Central memory CD4-positive, alpha-beta T cell (primary cell): ENCODE measurements around the gene CSTF2T.

ENCODE experiments used
- DNase-seq: peaks from one replicate; pipeline ENCODE4 v3.0.0; 2022
- total RNA-seq, 3 experiments: gene quantifications; one replicate each; lab custom pipeline; 2026; lab: John Stamatoyannopoulos, UW

Gene CSTF2T, protein sequence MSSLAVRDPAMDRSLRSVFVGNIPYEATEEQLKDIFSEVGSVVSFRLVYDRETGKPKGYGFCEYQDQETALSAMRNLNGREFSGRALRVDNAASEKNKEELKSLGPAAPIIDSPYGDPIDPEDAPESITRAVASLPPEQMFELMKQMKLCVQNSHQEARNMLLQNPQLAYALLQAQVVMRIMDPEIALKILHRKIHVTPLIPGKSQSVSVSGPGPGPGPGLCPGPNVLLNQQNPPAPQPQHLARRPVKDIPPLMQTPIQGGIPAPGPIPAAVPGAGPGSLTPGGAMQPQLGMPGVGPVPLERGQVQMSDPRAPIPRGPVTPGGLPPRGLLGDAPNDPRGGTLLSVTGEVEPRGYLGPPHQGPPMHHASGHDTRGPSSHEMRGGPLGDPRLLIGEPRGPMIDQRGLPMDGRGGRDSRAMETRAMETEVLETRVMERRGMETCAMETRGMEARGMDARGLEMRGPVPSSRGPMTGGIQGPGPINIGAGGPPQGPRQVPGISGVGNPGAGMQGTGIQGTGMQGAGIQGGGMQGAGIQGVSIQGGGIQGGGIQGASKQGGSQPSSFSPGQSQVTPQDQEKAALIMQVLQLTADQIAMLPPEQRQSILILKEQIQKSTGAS
- total RNA-seq: 47.5 to 82.0 (median 78.0) reads per million in 3 experiments

- DNase-seq: peak; percentile 93
Measured at GRCh38 chr10:51699475-51700227, at the start of gene CSTF2T. Gene CSTF2T, minus strand, starts transcription at chr10:51699595. Its CDS starts 46 bp downstream, at chr10:51699549.

DNA sequence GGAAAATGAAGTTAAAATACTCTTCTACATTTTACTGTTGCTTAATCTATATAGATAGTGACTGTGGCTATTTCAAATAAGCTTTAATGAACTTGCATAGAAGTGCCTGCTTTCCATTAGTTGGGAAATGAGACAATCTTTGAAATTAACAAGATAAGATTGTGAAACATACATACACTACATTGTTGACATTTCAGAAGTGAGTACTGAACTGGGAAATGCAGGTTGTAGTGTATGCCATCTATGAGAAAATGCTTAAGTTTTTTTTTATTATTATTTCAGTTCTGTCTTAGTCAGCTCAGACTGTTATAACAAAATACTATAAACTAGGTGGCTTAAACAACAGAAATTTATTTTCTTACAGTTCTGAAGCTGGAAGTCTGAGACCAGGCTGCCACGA, 49.6 kb upstream of the CSTF2T start:
- DNase-seq: no peak

- DNase-seq: no peak
Measured at GRCh38 chr10:51747216-51747615, 47.8 kb upstream of the CSTF2T start.

DNA sequence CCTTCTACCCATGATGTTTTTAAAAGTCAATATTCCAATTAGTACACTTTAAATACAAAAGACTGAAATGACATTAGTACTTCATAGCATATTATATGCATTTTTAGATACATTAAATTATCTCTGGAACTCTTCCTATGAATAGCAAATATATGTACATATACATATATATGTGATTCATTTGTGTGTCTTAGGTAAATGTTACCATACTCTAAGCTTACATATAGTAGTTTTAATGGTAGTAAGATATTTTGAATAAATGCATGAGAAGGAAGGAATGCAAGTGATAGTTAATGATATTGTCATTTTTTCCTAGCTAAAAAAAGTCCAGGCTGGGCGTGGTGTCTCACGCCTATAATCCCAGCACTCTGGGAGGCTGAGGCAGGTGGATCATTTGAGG, 46.0 kb upstream of the CSTF2T start:
- no peak for DNase-seq

DNA sequence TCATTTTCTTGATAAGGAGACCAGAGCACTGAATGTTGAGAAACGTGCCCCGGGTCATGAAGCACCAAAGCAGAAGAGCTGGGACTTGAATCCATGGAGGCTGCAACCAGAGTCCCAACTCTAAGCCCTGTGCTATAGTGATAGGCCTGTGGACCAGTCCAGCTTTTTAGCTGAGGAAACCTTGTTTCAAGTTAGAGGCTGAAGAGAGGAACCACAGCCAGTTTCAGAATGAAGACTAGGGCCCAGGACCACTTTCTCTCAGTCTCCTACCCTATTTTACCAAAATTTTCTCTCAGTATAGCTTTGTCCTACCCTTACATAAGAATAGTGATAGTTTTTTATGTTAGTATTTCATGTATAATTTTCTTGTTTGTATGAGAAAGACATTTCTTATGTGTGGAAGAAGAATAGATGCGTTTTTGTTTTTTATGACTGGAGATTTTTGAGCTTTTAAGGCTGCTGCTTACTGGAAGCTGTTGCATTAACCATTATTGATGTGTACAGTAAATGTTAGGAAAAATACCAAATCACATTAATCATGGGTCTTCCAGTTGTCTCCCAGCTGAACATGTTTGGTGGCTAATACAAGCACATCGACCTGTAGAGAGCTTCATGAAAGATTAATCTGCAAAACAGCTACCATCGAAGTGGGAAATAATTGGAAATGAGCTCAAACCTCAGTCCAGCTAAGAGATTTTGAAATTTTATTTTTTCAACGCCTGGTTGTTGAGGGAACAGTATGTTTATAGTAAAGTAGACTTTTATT, 45.0 kb upstream of the CSTF2T start:
- DNase-seq: no peak

DNA sequence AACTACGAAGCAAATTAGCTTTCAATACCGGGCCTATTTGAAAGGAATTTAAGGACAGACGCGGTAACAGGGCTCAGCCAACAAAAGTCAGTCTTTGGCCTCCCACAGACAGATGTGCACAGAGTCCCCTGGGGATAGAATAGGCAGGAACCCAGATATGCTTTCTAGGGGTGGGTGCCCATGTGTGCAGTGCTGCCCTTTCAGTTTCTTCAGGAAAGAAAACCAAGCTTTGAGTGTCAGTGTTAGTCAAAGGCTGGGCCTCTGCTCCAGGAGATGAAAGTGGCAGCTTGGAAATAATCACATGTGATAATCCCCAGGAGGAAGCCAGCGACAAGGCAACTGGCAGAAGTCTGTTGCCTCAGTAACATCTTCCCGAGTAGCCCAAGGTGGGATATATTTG, 43.8 kb upstream of the CSTF2T start:
- no peak for DNase-seq

- no peak for DNase-seq
Measured at GRCh38 chr10:51733057-51733456, 33.7 kb upstream of the CSTF2T start.

- no peak for DNase-seq
Measured at GRCh38 chr10:51729822-51730555, 30.6 kb upstream of the CSTF2T start.

DNA sequence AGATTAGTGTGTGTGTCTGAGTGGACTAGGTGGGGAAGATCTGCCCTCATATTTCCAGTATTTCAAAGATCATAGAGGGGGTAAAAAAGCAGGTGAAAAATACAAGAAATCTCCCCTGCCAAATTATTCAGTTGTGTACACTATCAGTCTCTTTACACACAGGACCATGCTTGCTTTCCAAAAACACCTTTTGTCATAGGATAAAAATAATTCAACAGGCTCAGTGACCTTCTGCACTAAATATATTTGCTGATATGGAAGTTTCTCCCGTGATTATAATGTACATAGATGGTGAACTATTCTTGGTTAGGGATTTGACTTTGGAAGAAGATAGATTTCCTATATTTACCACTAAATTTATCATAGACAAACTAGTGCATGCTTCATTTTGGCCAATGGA, 24.6 kb upstream of the CSTF2T start:
- no peak for DNase-seq

DNA sequence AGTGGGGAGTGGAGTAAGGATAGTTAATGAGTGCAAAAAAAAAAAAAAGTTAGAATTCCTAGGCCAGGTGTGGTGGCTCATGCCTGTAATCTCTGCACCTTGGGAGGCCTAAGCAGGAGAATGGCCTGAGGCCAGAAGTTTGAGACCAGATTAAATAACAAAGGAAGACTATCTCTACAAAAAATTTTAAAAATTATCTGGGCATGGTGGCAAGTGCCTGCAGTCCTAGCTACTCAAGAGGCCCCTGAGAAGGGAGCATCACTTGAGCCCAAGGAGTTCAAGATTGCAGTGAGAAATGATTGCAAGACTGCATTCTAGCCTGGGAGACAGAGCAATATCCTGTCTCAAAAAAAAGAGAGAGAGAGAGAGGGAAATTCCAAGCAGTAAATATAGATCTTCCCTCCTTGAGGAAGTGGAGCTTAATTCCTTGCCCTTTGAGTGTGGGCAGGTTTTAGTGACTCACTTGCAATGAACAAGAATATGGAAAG, 19.5 kb upstream of the CSTF2T start:
- DNase-seq: no peak

DNA sequence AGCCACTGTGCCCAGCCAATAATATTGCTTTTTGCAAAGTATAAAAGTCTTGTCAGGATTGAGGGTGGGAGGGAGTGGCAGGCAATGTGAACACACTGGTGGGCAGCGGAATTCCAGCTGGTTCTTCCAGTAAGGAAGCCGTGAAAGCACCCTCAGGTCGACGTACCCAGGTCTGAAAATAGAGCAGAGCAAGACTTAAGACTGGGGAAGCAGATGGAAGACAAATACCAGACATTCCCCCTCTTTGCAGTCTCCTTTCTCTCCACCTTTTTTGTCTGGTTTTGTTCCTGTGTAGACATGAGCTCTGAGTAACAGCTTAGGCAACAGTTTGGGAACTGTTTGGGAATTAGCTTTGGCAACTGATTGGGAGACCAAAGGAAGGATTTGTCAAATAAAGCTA, 17.6 kb upstream of the CSTF2T start:
- no peak for DNase-seq

DNA sequence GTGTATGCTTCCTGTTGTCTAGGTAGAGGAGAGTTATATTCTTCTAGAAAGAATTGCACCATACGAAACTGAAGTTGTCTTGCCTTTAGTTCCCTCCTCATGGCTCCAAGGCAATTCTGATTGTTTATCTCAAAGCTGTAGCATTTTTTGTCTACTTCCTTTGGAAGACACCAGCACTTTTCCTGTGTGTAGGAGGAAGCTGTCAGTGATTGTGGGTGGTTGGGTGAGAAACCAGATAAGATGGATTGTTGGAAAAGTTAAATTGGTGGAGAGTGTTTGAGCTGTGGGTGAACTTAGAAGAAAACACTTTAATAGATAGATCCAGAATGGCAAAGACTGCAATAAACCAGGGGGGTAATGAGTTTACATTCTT, 12.1 kb upstream of the CSTF2T start:
- DNase-seq: no peak

- DNase-seq: no peak
Measured at GRCh38 chr10:51709324-51709972, 10.1 kb upstream of the CSTF2T start.

DNA sequence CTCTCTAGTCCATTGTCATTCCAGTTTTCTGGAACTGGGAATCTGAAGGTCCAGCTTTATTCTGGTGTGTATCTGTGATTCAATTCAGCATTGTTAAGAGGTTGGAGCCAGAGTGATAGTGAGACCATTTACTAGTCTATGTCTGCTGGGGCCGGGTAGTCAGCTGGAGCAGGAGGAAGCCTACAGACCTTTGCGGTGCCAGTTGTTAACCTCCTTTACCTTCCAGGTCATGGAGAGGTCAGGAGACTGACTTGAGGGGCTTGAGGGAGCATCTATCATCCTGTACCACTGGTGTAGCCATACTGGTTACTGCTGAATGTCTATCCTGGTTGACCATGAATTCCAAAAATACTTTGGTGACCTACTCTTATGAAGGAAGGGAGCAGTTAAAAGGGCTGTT, 9.2 kb upstream of the CSTF2T start:
- no peak for DNase-seq

DNA sequence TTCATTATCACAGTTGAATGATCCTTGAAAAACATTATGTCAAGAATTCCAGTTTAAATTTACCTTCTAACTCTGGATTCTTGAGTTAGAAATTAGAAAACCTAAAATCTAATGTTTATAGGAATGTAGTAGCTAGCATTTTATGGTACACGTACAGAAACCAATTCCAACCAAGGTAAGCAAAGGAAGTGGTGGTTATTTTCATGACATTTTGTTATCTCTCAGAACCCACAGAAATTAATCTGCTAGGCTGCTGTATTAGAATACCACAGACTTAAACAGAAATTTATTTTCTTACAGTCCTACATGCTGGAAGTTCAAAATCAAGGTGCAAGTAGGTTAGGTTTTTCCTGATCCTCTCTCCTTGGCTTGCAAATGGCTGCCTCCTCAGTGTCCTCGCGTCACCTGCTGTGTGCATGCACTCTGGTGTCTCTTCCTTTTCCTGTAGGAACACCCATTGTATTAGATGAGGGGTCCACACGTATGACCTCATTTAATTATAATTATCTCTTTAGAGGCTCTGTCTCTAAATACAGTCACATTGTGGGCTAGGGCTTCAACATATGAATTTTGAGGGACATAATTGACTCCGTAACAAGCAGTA, 8.5 kb upstream of the CSTF2T start:
- DNase-seq: no peak

- DNase-seq: no peak
Measured at GRCh38 chr10:51707392-51707791, 8.0 kb upstream of the CSTF2T start.

DNA sequence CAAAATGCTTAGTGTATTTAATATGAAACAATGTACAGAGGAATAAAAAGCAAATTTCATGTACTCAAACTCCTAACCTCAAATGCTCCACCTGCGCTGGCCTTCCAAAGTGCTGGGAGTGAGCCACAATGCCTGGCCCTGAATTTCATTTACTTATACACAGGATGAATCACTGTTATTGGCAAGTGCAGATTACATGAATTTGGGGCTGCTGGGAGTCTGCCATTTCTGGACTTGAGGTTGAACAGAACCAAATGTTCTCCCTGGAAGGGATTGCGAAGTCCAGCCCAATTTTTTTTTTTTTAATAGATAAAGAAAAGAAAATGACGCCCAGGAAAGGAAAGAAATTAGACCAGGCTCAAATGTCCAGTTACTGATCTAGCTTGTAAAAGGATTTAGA, 6.8 kb upstream of the CSTF2T start:
- no peak for DNase-seq

- DNase-seq: no peak
Measured at GRCh38 chr10:51705774-51706173, 6.4 kb upstream of the CSTF2T start.

DNA sequence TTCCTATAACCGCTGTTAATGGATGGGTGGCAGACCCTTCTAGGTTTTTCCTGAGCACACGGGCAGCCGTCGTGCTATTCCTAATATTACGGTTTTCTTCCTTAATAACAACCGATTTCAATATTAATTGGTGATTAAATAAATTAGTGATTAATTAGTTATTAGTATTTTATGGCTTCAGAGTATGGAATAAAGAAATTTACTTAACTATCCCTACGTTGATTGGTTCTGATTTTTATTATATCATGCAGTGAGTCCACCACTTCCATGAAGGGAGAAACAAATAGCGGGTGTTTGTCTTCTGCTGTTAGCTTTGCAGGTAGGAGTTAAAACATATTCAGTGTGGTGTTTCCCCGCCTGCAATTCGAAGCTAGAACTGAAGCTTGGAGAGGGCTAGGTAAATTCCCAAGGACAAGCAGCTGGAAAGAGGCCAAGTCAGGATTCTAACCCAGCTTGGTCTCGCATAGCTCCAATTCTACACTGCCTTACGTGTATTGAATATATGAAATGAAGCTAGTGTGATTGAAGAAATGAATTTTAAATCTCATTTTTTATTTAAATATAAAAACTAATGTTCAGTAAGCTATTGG, 928 bp upstream of the CSTF2T start:
- DNase-seq: no peak

DNA sequence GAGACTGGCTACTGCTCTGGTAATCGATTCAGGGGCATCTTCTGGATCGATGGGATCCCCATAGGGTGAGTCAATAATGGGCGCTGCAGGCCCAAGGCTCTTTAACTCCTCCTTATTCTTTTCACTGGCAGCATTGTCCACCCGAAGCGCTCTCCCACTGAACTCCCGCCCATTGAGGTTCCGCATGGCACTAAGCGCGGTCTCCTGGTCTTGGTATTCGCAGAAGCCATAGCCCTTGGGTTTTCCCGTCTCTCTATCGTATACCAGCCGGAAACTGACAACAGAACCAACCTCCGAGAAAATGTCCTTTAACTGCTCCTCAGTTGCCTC, 285 bp downstream of the CSTF2T start:
- no peak for DNase-seq
